ENCODE data around the gene LDB1.

DNA sequence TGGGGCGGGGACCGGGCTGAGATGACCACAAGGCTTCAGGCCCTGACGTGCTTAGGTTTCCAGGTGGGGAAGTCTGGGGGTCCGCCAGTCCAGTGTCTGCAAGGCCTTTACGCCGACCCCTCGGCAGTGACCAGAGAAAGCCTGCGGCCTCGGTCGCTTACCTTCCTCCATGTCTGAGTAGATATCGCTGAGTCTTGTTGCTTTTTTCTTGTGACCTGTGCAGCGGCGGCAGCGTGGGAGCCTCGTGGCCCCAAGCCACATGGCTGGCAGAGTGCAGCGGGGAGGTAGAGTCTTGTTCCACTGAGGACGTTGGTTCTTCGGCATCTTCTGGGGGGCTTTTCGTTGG is 32.4 kb upstream of the LDB1 start:
- TF ChIP-seq EP300 (IDR thresholded peaks at IDR 0.05; ENCODE audit: low read depth) (no peak), POLR2A (IDR thresholded peaks at IDR 0.05) (no peak), POLR2AphosphoS5 (IDR thresholded peaks at IDR 0.05) (no peak)
